T47D (cell line): ENCODE measurements around the gene KCNQ2.
A peak's percentile ranks its signal among the peaks of the same experiment; 100 is the strongest.

ENCODE experiments used
- DNase-seq, 2 experiments: peaks; one replicate each; pipeline versions ENCODE4 v3.0.0 to v3.0.0-alpha.2; 2011 to 2012; ENCODE audit warnings: low read depth in 1 of 2, low spot score in 1 of 2
- JUND ChIP-seq: IDR thresholded peaks from 2 replicates; pipeline ENCODE4 v1.6.1; 2012; ENCODE audit warnings: low read depth
- in situ Hi-C: cut with HindIII; loops from 2 replicates; pipeline ENCODE4 v1.10.0; 2016; ENCODE audit warnings: low sequenced_read_pairs, low pct_unique_long_range_greater_than_20kb

KCNQ2 gene

DNA sequence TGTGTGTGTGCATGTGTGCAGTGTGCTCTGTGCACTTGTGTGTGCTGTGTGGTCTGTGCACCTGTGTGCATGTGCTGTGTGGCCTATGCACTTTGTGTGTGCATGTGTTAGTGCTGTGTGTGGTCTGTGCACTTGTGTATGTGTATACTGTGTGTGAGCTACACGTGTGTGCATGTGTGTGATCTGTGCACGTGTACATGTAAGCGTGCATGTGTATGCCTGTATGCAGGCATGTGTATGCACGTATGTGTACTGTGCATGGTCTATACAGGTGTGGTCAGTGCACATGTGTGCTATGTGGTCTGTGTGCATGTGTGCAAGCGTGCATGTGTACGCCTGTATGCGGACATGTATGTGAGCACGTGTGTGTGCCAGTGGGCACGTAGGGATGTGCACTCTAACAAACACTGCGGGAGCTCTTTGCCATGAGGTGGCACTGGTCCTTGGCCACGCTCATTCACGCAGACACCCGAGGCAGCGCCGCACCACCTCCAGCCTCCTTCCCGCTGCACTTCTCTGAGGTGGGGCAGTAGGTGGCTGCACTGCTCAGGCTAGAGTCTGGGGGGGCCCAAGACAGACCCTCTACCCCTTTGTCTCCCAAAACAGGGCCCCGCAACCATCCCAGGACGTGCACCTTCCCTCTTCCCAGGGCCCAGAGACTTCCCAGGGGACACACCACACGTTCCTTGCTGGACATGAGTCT, 68.9 kb downstream of the KCNQ2 start:
- no peak for TF ChIP-seq JUND
- no peak for DNase-seq
- in situ Hi-C loops: no loop called here

DNA sequence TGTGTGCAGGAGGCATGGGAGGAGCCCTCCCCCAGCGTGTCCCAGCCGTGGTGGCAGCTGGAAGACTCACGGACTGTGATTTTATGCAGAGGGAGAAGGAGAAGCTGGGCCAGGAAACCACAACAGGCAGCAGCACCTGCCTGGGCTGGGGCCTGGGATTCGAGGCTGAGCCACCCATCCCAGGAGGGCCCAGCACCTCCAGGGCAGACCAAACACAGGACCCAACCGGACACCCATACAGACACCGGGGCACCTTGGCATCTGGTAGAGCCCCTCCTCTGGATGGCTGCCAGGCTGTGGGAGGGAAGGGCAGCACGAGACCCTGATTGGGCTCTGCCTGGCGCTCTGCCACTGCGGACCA, 69.6 kb downstream of the KCNQ2 start:
- no peak for TF ChIP-seq JUND
- in situ Hi-C loops: no loop called here
- no peak for DNase-seq

DNA sequence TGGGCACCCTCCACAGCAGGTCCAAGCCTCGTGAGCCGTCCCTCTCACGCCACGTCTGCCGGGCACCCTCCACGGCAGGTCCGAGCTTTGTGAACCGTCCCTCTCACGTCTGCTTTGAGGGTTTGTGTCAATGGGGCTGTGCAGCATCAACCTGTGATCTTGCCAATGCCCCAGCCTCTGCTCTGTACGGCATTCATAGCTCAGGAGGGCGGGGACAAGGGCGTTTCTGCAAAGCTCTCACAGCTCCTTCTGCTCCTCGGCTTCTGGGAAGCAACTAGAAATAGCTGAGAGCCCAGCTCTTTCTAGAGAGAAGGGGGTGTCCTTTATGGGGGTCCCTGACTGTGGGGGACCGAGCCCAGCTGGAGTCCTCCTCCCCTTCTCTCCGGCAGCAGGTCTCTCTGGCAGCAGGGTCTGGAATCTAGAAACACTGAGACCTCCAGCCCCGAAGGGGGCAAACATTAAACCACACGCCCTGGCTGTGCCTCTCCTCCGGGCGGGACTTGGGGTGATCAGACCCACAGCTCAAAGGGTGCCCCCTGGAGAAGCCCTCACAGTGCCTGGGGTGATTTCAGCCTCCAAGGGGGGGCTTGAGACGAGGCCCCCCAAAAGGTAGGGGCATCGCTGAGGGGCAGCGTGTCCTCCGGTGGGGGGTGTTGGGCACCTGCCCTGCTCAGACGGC, 70.1 kb downstream of the KCNQ2 start:
- in situ Hi-C loops: no loop called here

DNA sequence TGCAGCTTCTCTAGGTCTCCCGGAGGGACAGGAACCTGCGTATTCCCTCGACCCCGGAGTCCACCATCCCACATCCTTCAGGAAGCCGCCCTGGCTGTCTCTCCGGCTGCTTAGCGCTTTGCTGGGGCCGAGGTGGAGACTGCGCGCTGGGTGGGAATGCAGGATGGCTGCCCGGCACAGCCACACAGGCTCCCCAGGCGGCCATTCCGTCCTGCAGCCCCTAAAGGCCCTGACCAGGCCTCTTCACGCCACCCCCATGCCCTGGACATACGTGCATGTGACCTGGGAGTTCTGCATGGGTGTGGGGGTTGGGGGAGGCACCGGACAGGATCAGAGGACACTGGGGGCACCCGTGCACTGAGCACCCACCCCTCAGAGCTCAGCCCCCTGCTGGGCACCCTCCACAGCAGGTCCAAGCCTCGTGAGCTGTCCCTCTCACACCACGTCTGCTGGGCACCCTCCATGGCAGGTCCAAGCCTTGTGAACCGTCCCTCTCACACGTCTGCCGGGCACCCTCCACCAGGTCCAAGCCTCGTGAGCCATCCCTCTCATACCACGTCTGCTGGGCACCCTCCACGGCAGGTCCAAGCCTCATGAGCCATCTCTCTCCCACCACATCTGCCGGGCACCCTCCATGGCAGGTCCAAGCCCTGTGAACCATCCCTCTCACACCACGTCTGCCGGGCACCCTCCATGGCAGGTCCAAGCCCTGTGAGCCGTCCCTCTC, 70.9 kb downstream of the KCNQ2 start:
- no peak for TF ChIP-seq JUND
- in situ Hi-C loops: no loop called here
- no peak for DNase-seq

More for the DNA sequence above, 70.1 kb downstream of the KCNQ2 start:
- peak in 1 of 2 experiments; percentile 45 for DNase-seq
- TF ChIP-seq JUND: no peak

DNA sequence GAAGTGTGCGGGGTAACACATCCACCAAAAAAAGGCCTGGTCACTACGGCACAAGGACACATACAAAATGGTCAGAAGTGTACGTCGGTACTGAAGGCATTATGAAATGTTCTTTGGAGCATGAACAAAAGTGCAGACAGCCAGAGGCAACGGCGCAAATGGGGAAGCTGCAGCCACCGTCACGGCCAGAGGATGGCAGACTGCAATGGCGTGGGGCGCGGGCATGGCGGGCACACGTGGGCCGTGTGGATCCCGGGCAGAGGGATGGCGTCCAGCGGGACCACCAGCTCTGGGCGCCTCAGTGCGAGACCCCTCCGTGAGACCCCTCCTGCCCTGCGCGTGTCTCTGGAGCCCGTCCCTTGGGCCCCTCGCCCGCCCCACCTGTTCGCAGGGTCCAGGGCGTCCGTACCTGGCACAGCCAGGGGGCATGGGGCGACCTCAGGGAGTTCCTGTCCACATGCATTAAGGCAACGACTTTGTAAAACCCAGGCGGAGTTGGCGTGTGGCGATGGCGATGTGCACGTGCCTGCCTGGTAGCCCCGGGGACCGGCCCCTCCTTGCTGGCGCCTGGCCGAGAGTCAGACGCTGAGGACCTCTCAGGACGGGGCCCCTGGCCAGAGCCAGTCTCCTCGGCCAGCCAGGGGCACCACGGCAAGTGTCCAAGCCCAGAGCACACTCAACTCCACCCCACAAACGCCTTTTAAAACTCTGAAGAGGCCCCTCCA, 71.8 kb downstream of the KCNQ2 start:
- TF ChIP-seq JUND: no peak
- in situ Hi-C loops: no loop called here

DNA sequence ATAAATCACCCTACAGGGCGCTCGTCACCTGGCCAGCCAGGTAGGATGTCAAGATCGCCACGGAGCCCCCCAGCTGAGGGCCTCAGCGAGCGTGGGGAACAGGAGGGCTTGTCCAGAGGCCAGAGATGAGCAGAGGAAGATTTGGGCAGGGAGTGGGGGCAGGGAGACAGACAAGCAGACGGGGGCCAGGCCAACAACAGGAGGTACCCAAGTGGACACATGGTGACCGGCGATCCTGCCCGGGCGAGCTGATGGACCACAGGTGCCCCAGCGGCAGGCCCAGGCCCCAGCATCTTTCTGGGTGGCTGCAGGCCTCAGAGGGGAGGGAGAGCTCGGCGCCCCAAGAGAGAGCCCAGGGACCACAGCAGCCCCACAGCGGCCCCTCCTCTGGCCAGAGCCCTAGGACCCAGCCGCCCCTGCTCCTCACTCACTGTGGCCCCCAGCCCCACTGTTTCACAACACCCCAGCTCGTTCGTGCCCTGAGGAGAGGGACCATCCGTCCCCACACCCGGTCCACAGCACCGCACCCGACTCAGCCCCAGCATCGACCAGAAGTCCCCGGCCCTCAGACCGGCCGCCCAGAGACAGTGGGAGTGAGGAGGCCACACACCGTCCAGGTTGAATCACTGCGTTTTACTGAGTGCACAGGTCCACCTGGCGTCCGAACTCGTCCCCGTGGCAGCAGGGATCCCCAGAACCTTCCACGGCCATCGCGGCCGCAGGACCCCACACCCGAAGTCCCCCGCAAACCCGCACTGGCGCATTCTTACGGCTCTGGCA, 72.7 kb downstream of the KCNQ2 start:
- in situ Hi-C loops: no loop called here
- TF ChIP-seq JUND: no peak
- no peak for DNase-seq

More for the DNA sequence above, 71.8 kb downstream of the KCNQ2 start:
- DNase-seq: no peak

DNA sequence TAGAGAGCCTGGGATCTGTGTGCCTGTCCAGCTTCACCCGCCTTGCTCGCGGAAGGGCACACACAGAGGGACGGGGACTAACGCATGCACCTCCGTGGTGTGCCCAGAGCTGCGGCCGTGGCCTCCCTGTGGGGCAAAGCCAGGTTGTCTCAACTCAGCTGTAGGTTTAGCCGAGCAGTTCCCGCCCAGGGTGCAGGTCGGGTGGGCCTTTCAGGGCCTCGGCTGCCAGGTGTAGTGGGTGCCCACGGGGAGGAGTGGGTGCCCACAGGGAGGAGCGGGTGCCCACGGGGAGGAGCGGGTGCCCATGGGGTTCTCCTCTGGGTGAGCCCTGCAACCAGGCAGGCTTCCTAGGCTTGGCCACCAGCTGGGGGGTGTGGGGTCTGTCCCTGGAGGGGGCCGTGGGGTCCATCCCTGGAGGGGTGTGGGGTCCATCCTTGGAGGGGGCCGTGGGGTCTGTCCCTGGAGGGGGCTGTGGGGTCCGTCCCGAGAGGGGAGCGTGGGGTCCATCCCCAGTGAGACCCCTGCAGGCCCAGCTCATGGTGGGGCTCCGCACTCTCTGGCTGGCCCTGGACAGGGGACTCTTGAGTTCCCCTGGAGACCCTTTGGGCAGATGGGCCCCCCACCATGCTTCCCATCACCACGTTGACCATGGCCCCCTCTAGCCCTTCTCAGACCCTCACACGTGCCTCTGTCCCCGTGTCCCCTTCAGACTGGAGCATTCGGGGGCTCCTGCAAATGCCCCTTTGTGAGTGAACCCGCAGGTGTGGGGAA, 73.5 kb downstream of the KCNQ2 start:
- no peak for DNase-seq
- in situ Hi-C loops: no loop called here
- TF ChIP-seq JUND: no peak

DNA sequence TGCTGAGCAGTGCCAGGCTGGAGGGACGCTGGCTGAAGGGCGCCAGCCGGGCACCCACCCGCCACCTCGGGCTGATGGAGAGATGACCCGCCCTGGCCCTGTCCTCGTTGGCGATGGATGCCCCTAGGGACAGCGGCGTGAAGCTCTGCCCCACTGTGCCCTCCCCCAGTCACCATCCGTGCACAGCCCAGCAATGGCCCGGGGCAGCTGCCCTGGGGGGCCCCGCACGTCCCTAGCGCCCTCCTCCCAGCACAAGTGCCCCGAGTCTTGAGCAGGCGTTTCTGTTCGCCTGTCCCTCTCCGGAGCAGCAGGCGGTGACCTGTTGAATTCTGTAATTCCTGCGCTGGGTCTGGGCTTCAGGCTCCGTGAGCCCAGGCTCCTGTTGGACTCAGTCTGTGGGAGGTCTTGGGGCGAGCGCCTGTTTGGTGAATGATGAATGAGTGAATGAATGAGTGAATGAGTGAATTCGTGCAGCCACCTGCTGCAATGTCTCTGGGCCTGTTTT, 74.5 kb downstream of the KCNQ2 start:
- DNase-seq: no peak
- in situ Hi-C loops: no loop called here
- TF ChIP-seq JUND: no peak

DNA sequence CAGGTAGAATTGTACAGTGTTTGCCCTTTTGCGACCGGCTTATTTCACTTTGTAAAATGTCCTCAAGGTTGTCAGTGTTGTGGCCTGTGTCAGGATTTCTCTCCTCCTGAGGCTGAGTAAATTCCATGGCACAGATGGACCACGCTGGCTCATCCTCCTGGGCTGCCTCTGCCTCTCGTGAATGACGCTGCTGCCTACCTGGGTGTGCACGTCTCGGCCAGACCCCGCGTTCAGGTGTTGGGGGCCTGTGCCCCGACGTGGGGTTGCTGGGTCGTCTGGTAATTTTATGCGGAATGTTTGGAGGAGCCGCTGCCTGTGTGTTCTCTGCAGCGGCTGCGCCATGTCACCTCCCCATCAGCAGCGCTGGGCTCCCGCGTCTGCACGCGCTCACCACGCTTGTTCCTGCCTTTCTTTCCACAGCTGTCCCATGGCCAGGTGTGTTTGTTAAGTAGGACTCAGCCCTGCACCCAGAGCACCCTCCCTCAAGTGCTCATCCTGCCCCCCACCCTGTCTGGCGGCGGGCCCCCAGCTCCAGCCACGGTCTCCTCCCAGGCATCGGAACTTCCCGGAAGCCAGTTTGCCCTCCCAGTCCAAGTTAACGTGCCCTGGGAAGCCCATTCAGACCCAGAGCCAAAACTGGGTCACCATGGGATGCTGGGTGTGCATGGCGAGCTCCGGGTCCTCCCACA, 75.2 kb downstream of the KCNQ2 start:
- TF ChIP-seq JUND: no peak
- in situ Hi-C loops: no loop called here
- no peak for DNase-seq

DNA sequence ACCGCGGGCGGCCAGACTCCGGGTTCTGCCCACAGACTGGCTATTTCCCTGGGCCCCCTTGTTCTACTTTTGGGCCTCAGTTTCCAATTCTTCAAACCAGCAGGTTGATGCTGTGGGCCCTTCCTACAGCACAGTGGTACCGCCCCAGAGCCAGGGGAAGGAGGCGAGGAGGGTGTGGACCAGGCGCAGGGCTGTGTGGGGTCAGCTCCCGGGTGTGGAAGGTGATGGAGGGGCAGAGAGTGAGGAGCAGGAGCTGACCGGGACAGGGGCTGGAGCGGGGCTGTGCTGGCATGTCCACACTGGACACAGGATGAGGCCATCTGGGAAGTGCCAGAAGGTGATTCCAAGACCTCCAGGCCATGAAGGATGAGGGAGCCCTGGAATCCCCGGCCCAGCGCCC, 76.2 kb downstream of the KCNQ2 start:
- no peak for DNase-seq
- no peak for TF ChIP-seq JUND
- in situ Hi-C loops: no loop called here

DNA sequence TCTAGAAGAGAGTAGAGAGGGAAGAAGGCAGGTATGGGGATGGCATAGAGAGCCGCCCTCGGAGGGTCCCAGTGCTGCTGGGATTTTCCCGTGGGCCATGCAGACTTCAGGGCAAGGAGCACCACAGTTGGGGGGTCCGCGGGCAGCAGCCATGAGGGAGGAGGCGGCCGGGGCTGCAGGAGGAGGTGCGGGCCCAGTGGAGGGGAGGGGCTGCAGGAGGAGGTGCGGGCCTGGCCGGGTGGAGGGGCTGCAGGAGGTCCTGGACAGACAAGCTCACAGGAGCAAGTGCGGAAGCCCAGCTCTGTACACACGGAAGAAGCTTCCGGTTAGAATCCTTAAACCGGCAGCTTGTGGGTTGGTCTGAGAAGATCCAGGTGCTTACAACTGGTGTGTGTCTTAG, 76.7 kb downstream of the KCNQ2 start:
- in situ Hi-C loops: no loop called here
- no peak for TF ChIP-seq JUND
- DNase-seq: no peak
